WI38 (cell line): ENCODE data around the gene GNPTG.

Source experiments
- H3K4me3 ChIP-seq: 2 replicates; pipeline ENCODE4 v1.5.1; 2011; ENCODE audit warnings: low read depth, mild to moderate bottlenecking, control low read depth, low read length
- TF ChIP-seq, protein P1 (sequence below): IDR thresholded peaks from 2 replicates; pipeline ENCODE4 v1.5.1; 2012; ENCODE audit warnings: low read depth, mild to moderate bottlenecking, control low read depth, low read length

The GNPTG gene

GRCh38 chr16:1351582-1352362 lies at the start of gene GNPTG, which contains the start of gene TSR3:
Gene GNPTG, plus strand, starts transcription at chr16:1351931. Its CDS starts 35 bp downstream, at chr16:1351966.
Gene TSR3, minus strand, starts transcription at chr16:1351878. Its CDS starts 74 bp downstream, at chr16:1351804.
- peak within 1 kb of the TSS; percentile 93 for H3K4me3 ChIP-seq
- TF ChIP-seq, protein P1, sequence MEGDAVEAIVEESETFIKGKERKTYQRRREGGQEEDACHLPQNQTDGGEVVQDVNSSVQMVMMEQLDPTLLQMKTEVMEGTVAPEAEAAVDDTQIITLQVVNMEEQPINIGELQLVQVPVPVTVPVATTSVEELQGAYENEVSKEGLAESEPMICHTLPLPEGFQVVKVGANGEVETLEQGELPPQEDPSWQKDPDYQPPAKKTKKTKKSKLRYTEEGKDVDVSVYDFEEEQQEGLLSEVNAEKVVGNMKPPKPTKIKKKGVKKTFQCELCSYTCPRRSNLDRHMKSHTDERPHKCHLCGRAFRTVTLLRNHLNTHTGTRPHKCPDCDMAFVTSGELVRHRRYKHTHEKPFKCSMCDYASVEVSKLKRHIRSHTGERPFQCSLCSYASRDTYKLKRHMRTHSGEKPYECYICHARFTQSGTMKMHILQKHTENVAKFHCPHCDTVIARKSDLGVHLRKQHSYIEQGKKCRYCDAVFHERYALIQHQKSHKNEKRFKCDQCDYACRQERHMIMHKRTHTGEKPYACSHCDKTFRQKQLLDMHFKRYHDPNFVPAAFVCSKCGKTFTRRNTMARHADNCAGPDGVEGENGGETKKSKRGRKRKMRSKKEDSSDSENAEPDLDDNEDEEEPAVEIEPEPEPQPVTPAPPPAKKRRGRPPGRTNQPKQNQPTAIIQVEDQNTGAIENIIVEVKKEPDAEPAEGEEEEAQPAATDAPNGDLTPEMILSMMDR: no peak

- no peak overlapping the region for H3K4me3 ChIP-seq
- TF ChIP-seq, protein P1: no peak
These were observed 45.9 kb upstream of the GNPTG start for GRCh38 chr16:1305823-1306222.

GRCh38 chr16:1306334-1306733 lies 45.4 kb upstream of the GNPTG start:
- TF ChIP-seq, protein P1: no peak
- H3K4me3 ChIP-seq: no peak overlapping the region

- H3K4me3 ChIP-seq: peak overlapping the region; percentile 64
- TF ChIP-seq, protein P1: no peak
These were observed 43.4 kb upstream of the GNPTG start for GRCh38 chr16:1308036-1308976.

- H3K4me3 ChIP-seq: peak within 1 kb of the TSS; percentile 80
- TF ChIP-seq, protein P1: no peak
These were observed 42.5 kb upstream of the GNPTG start, which contains the start of gene UBE2I for GRCh38 chr16:1308977-1309885. Gene UBE2I, plus strand, starts transcription at chr16:1309636. Its CDS starts 4,395 bp downstream, at chr16:1314031.

GRCh38 chr16:1309888-1310831 lies 41.6 kb upstream of the GNPTG start:
- H3K4me3 ChIP-seq: peak overlapping the region; percentile 80
- TF ChIP-seq, protein P1: no peak
